HepG2 (cell line): ENCODE results near the gene ACSL6. TPM values are rescaled to one million over a fixed set of nuclear protein-coding genes. Genes with fewer than 3 reads are reported as not detected.

Experiments
- CBFB ChIP-seq: sonication (generic); formaldehyde crosslinking; IDR thresholded peaks from 2 replicates; pipeline ENCODE4 v1.4.0; 2020; ENCODE audit warnings: missing genetic modification reagents
- DPF2 ChIP-seq: sonication (generic); formaldehyde crosslinking; IDR thresholded peaks from 2 replicates; pipeline ENCODE4 v1.4.0; 2020; ENCODE audit warnings: mild to moderate bottlenecking, low read depth, missing genetic modification reagents, borderline replicate concordance
- FOXA1 ChIP-seq, 2 experiments: fragments of 450-650 bp in 1 of 2; sonication (generic) in 1 of 2; formaldehyde crosslinking in 1 of 2; IDR thresholded peaks; 2 replicates each; pipeline versions ENCODE4 v1.4.0 to v1.6.1; 2016 to 2020; ENCODE audit warnings: missing genetic modification reagents in 1 of 2
- GZF1 ChIP-seq: sonication (generic); formaldehyde crosslinking; IDR thresholded peaks from 2 replicates; pipeline ENCODE4 v1.5.1; 2020; ENCODE audit warnings: mild to moderate bottlenecking, missing genetic modification reagents
- RFXANK ChIP-seq: IDR thresholded peaks from 2 replicates; pipeline ENCODE4 v1.6.1; 2016
- TARDBP ChIP-seq: sonication (generic); formaldehyde crosslinking; IDR thresholded peaks from 2 replicates; pipeline ENCODE4 v1.8.0; 2022; ENCODE audit warnings: mild to moderate bottlenecking, missing genetic modification reagents
- ZHX2 ChIP-seq, 2 experiments: sonication (generic) in 1 of 2; formaldehyde crosslinking in 1 of 2; IDR thresholded peaks; 2 replicates each; pipeline versions ENCODE4 v1.6.1 to v1.9.0; 2014 to 2022; ENCODE audit warnings: antibody characterized with exemption in 1 of 2, borderline replicate concordance in 1 of 2, inconsistent platforms in 1 of 2, low read depth in 1 of 2, missing genetic modification reagents in 1 of 2
- ZNF720 ChIP-seq: sonication (generic); formaldehyde crosslinking; IDR thresholded peaks from 2 replicates; pipeline ENCODE4 v1.4.0; 2020; ENCODE audit warnings: missing genetic modification reagents
- polyA plus RNA-seq, 8 experiments: library from polyadenylated mRNA; depleted of rRNA in 3 of 8; stranded (reverse) in 7 of 8; unstranded in 1 of 8; fragments of >200 nt; fragmentation: Illumina TruSeq in 4 of 8; extraction: Trizol in 4 of 8; gene quantifications; 2 replicates each; pipeline versions ENCODE4 v1.2.1 to v1.2.3, GENCODE V29; 2011 to 2016; ENCODE audit warnings: low read depth in 4 of 8, missing spikeins in 1 of 8, mixed read lengths in 1 of 8; ENCODE audit not compliant: insufficient read depth in 1 of 8
- total RNA-seq, 5 experiments: library from RNA; depleted of rRNA; stranded (reverse); fragments of >200 nt; fragmentation: Illumina TruSeq; extraction: Trizol; gene quantifications; 2 replicates each; pipeline ENCODE4 v1.2.3, GENCODE V29; 2016; ENCODE audit warnings: low read depth in 1 of 5
- TF ChIP-seq, protein P1 (sequence below): sonication (generic); formaldehyde crosslinking; IDR thresholded peaks from 2 replicates; pipeline ENCODE4 v1.5.0; 2020; ENCODE audit warnings: missing genetic modification reagents
- TF ChIP-seq, protein P2 (sequence below): sonication (generic); formaldehyde crosslinking; conservative IDR thresholded peaks from 2 replicates; pipeline ENCODE4 v1.4.0; 2020; ENCODE audit warnings: missing genetic modification reagents
- TF ChIP-seq, protein P3 (sequence below): sonication (generic); formaldehyde crosslinking; IDR thresholded peaks from 2 replicates; pipeline ENCODE4 v1.4.0; 2020; ENCODE audit warnings: missing genetic modification reagents
- TF ChIP-seq, protein P4 (sequence below): IDR thresholded peaks from 2 replicates; pipeline ENCODE4 v1.6.1; 2012; ENCODE audit warnings: inconsistent platforms

Gene ACSL6
- total and polyA plus RNA-seq, 2 of the 13 experiments (the other 11 are each of a cell fraction or from before 2014, with no cell fraction given), result 3.7 to 3.8 TPM

GRCh38 chr5:132001647-132002561 is 9.6 kb downstream of the ACSL6 start (continued):
- TF ChIP-seq, protein P1, sequence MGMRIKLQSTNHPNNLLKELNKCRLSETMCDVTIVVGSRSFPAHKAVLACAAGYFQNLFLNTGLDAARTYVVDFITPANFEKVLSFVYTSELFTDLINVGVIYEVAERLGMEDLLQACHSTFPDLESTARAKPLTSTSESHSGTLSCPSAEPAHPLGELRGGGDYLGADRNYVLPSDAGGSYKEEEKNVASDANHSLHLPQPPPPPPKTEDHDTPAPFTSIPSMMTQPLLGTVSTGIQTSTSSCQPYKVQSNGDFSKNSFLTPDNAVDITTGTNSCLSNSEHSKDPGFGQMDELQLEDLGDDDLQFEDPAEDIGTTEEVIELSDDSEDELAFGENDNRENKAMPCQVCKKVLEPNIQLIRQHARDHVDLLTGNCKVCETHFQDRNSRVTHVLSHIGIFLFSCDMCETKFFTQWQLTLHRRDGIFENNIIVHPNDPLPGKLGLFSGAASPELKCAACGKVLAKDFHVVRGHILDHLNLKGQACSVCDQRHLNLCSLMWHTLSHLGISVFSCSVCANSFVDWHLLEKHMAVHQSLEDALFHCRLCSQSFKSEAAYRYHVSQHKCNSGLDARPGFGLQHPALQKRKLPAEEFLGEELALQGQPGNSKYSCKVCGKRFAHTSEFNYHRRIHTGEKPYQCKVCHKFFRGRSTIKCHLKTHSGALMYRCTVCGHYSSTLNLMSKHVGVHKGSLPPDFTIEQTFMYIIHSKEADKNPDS, result 0 out of 2 replicates have a peak, but pooled peaks have one; percentile 29
- 0 out of 2 replicates have a peak, but pooled peaks have one; percentile 76 for TF ChIP-seq GZF1 (CRISPR knock-in tag)
- peak; percentile 49; the same call in 1 of the 2 replicates for TF ChIP-seq TARDBP (CRISPR knock-in tag)
- TF ChIP-seq FOXA1 (IDR thresholded peaks at IDR 0.05), result no peak
- peak; percentile 88 for TF ChIP-seq FOXA1 (CRISPR knock-in tag; IDR thresholded peaks at IDR 0.05)
- TF ChIP-seq, protein P2, sequence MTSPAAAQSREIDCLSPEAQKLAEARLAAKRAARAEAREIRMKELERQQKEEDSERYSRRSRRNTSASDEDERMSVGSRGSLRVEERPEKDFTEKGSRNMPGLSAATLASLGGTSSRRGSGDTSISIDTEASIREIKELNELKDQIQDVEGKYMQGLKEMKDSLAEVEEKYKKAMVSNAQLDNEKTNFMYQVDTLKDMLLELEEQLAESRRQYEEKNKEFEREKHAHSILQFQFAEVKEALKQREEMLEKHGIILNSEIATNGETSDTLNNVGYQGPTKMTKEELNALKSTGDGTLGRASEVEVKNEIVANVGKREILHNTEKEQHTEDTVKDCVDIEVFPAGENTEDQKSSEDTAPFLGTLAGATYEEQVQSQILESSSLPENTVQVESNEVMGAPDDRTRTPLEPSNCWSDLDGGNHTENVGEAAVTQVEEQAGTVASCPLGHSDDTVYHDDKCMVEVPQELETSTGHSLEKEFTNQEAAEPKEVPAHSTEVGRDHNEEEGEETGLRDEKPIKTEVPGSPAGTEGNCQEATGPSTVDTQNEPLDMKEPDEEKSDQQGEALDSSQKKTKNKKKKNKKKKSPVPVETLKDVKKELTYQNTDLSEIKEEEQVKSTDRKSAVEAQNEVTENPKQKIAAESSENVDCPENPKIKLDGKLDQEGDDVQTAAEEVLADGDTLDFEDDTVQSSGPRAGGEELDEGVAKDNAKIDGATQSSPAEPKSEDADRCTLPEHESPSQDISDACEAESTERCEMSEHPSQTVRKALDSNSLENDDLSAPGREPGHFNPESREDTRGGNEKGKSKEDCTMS (CRISPR knock-in tag), result no peak
- TF ChIP-seq, protein P3, sequence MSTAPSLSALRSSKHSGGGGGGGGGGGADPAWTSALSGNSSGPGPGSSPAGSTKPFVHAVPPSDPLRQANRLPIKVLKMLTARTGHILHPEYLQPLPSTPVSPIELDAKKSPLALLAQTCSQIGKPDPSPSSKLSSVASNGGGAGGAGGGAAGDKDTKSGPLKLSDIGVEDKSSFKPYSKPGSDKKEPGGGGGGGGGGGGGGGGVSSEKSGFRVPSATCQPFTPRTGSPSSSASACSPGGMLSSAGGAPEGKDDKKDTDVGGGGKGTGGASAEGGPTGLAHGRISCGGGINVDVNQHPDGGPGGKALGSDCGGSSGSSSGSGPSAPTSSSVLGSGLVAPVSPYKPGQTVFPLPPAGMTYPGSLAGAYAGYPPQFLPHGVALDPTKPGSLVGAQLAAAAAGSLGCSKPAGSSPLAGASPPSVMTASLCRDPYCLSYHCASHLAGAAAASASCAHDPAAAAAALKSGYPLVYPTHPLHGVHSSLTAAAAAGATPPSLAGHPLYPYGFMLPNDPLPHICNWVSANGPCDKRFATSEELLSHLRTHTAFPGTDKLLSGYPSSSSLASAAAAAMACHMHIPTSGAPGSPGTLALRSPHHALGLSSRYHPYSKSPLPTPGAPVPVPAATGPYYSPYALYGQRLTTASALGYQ (CRISPR knock-in tag), result peak; percentile 96
- TF ChIP-seq ZNF720 (CRISPR knock-in tag), result no peak
- no peak; the same call in 1 of the 2 replicates for TF ChIP-seq RFXANK (CRISPR knock-in tag)
- peak; percentile 33; the same call in 1 of the 2 replicates for TF ChIP-seq CBFB (CRISPR knock-in tag)
- peak; percentile 82 for TF ChIP-seq DPF2 (CRISPR knock-in tag)
- 0 out of 2 replicates have a peak, but pooled peaks have one; percentile 46 for TF ChIP-seq ZHX2 (IDR thresholded peaks at IDR 0.05; ENCODE audit: low read depth)
- TF ChIP-seq ZHX2 (CRISPR knock-in tag; IDR thresholded peaks at IDR 0.05; ENCODE audit: borderline replicate concordance), result no peak
- TF ChIP-seq, protein P4, sequence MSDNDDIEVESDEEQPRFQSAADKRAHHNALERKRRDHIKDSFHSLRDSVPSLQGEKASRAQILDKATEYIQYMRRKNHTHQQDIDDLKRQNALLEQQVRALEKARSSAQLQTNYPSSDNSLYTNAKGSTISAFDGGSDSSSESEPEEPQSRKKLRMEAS, result no peak
